GM19238 (cell line): ENCODE data around the gene LRATD1.

Source experiments
- DNase-seq: peaks from one replicate; pipeline ENCODE4 v3.0.0; 2011; ENCODE audit warnings: low spot score; ENCODE audit not compliant: insufficient read length

LRATD1 gene

GRCh38 chr2:14633461-14634181 lies 1.1 kb downstream of the LRATD1 start:
- DNase-seq = no peak

- DNase-seq = no peak
Measured at GRCh38 chr2:14634182-14634488, 1.6 kb downstream of the LRATD1 start.

- DNase-seq = peak; percentile 32
Measured at GRCh38 chr2:14634489-14635390, 2.2 kb downstream of the LRATD1 start.

- DNase-seq = no peak
Measured at GRCh38 chr2:14635391-14635871, 2.9 kb downstream of the LRATD1 start.

GRCh38 chr2:14638488-14638887 lies 6.0 kb downstream of the LRATD1 start:
- no peak for DNase-seq

GRCh38 chr2:14641116-14641515 lies 8.6 kb downstream of the LRATD1 start:
- no peak for DNase-seq

GRCh38 chr2:14642499-14642898 lies 10.0 kb downstream of the LRATD1 start:
- DNase-seq = no peak

- no peak for DNase-seq
Measured at GRCh38 chr2:14647714-14648113, 15.2 kb downstream of the LRATD1 start.

GRCh38 chr2:14650066-14650465 lies 17.5 kb downstream of the LRATD1 start:
- DNase-seq = no peak

GRCh38 chr2:14654835-14655282 lies 22.3 kb downstream of the LRATD1 start:
- DNase-seq = no peak

- DNase-seq = no peak
Measured at GRCh38 chr2:14656146-14656545, 23.6 kb downstream of the LRATD1 start.

- no peak for DNase-seq
Measured at GRCh38 chr2:14661163-14661562, 28.6 kb downstream of the LRATD1 start.

- no peak for DNase-seq
Measured at GRCh38 chr2:14673351-14673875, 40.9 kb downstream of the LRATD1 start.

- DNase-seq = no peak
Measured at GRCh38 chr2:14675489-14675888, 43.0 kb downstream of the LRATD1 start.

- DNase-seq = no peak
Measured at GRCh38 chr2:14676371-14676770, 43.9 kb downstream of the LRATD1 start.

- no peak for DNase-seq
Measured at GRCh38 chr2:14677039-14677438, 44.5 kb downstream of the LRATD1 start.

GRCh38 chr2:14678761-14679160 lies 46.2 kb downstream of the LRATD1 start:
- DNase-seq = no peak

GRCh38 chr2:14681608-14682007 lies 49.1 kb downstream of the LRATD1 start:
- DNase-seq = no peak
